ENCODE measurements around the gene BCO2. TPM values are rescaled to one million over a fixed set of nuclear protein-coding genes. Genes with fewer than 3 reads are reported as not detected.

The BCO2 gene
- total RNA-seq, 4 donors from 2014 or later, result 9.9 to 56.2 (median 25.4) TPM

DNA sequence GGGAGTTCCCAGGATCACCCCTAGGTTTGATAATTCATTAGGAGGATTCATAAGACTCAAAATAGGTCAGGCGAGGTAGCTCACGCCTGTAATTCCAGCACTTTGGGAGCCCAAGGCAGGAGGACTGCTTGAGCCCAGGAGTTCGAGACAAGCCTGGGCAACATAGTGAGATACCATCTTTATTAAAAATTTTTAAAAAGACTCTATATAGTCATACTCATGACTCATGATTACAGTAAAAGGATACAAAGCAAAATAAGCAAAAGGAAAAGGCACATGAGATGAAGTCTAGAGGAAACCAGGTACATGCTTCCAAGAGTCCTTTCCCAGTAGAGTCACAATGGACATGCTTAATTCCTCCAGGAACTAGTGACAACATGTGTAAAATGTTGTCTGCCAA lies 37.0 kb downstream of the BCO2 start:
- no peaks in the 10 kb centered on the region for H3K36me3 ChIP-seq
- H3K9me3 ChIP-seq, result no peaks in the 10 kb centered on the region
- no peak for TF ChIP-seq POLR2A (IDR thresholded peaks at IDR 0.05)
- TF ChIP-seq, protein P1, sequence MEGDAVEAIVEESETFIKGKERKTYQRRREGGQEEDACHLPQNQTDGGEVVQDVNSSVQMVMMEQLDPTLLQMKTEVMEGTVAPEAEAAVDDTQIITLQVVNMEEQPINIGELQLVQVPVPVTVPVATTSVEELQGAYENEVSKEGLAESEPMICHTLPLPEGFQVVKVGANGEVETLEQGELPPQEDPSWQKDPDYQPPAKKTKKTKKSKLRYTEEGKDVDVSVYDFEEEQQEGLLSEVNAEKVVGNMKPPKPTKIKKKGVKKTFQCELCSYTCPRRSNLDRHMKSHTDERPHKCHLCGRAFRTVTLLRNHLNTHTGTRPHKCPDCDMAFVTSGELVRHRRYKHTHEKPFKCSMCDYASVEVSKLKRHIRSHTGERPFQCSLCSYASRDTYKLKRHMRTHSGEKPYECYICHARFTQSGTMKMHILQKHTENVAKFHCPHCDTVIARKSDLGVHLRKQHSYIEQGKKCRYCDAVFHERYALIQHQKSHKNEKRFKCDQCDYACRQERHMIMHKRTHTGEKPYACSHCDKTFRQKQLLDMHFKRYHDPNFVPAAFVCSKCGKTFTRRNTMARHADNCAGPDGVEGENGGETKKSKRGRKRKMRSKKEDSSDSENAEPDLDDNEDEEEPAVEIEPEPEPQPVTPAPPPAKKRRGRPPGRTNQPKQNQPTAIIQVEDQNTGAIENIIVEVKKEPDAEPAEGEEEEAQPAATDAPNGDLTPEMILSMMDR (IDR thresholded peaks at IDR 0.05), result no peak
- no peaks in the 10 kb centered on the region for H3K27me3 ChIP-seq
- no peak overlapping the region for H3K27ac ChIP-seq
- H3K4me1 ChIP-seq, result no peaks in the 10 kb centered on the region
- DNase-seq, result no peak
- no peak overlapping the region for H3K4me3 ChIP-seq

DNA sequence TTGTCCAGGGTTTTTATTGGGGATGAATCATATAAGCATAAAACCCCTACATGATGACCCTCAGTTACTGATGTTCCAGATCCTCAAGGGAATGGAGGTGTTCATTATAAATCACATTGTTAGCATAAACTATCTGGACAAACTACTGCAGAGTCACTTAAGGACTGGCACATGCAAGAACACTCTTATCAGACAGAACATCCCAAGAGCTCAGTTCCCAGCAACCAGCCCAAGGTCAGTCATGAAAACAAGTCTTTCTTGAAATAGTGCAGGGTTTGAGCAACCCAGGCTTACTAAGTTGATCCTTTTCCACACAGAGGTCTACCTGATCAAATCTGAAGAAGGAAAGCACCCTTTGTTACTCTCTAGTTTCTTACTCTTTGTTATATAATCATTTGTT lies 37.4 kb downstream of the BCO2 start:
- H3K4me1 ChIP-seq, result no peaks in the 10 kb centered on the region
- H3K4me3 ChIP-seq, result no peak overlapping the region
- H3K36me3 ChIP-seq, result no peaks in the 10 kb centered on the region
- TF ChIP-seq POLR2A (IDR thresholded peaks at IDR 0.05), result no peak
- TF ChIP-seq, protein P1 (IDR thresholded peaks at IDR 0.05), result no peak
- DNase-seq, result no peak
- H3K27me3 ChIP-seq, result no peaks in the 10 kb centered on the region
- no peak overlapping the region for H3K27ac ChIP-seq
- no peaks in the 10 kb centered on the region for H3K9me3 ChIP-seq

DNA sequence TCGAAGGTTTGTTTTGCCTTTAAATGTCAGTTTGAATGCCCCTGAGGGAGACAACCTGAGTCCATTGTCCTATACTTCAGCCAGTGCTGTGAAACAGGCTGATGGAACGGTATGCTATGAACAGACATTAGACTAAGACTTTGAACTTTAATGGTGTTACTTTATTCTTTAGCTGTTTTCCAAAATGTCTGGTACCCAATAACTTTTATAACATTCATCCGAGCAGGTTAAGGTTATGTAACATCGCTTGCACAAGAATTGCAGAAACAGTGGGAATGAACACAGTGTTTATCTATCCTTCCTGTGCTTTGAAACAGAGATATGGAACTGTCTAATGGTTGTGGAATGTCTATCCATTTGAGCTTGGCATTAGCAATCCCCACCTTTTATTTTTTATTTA lies 38.4 kb downstream of the BCO2 start:
- TF ChIP-seq, protein P1 (IDR thresholded peaks at IDR 0.05), result no peak
- H3K4me3 ChIP-seq, result no peak overlapping the region
- H3K36me3 ChIP-seq, result no peaks in the 10 kb centered on the region
- no peak for DNase-seq
- H3K27me3 ChIP-seq, result no peaks in the 10 kb centered on the region
- no peaks in the 10 kb centered on the region for H3K4me1 ChIP-seq
- no peak overlapping the region for H3K27ac ChIP-seq
- H3K9me3 ChIP-seq, result no peaks in the 10 kb centered on the region

DNA sequence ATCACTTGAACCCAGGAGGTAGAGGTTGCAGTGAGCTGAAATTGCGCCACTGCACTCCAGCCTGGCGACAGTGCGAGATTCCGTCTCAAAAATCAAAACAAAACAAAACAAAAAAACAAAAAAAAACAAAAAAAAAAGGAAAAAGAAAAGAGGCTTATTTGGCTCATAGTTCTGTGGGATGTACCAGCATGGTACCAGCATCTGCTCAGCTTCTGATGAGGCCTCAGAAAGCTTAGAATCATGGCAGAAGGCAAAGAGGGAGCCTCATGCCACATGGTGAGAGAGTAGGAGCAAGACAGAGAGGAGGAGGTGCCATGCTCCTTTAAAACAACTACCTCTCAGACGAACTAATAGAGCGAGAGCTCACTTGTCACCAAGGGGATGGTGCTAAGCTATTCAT lies 40.3 kb downstream of the BCO2 start:
- Histone ChIP-seq H3K27me3 (no peaks in the 10 kb centered on the region), H3K36me3 (no peaks in the 10 kb centered on the region), H3K4me1 (no peaks in the 10 kb centered on the region), H3K27ac (no peak overlapping the region), H3K9me3 (no peaks in the 10 kb centered on the region), H3K4me3 (no peak overlapping the region)
- no peak for TF ChIP-seq POLR2A (IDR thresholded peaks at IDR 0.05)
- TF ChIP-seq, protein P1 (IDR thresholded peaks at IDR 0.05), result no peak
- no peak for DNase-seq

DNA sequence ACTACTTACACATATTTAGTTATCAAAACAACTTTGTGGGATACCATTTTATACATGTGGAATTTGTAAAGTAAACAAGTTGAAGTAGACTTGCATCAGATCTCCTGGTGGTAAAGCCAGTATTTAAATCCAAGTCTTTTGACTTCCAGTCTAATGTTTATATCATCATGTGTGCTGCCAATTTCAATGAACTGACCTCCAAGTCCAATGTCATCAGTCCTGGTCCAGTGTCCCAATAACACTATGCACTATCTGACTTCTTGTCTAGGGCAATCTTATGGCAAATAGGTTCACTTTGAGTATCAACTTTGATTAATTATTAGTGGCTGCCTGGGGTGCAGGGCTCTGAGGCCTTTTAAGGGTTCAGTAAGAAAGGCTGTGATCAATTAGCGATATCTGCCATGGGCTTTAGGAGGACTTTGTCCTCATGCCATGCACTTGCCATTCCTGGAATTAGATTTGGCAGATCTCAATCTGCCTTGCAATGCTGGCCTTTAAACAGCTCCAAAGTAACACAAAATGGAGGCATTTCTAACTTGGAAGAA lies 41.3 kb downstream of the BCO2 start:
- Histone ChIP-seq H3K36me3 (no peaks in the 10 kb centered on the region), H3K27me3 (no peaks in the 10 kb centered on the region), H3K27ac (no peak overlapping the region), H3K9me3 (no peaks in the 10 kb centered on the region), H3K4me1 (peaks cover 0 to under 1% (median 0%) of the 10 kb centered on the region in 4 donors), H3K4me3 (no peak overlapping the region)
- DNase-seq, result no peak
- TF ChIP-seq, protein P1 (IDR thresholded peaks at IDR 0.05), result no peak
- no peak for TF ChIP-seq POLR2A (IDR thresholded peaks at IDR 0.05)

All from Peyer's patch (tissue), 4 donors.